Endothelial cell of umbilical vein (primary cell): ENCODE data around the gene FOSL2. TPM values are rescaled to one million over a fixed set of nuclear protein-coding genes. Genes with fewer than 3 reads are reported as not detected.
A peak's percentile ranks its signal among the peaks of the same experiment; 100 is the strongest.

Source experiments
- BruUV-seq: library from RNA; stranded (reverse); fragments of 400-500 nt; replicated peaks from 2 replicates; lab custom pipeline; 2021; lab: Mats Ljungman, UMichigan
- CTCF ChIA-PET: fragments of 300-600, 350-600 bp; sonication (Branson Sonifier 250); formaldehyde crosslinking; loops from one replicate; lab custom pipeline; 2021; ENCODE audit warnings: antibody characterized with exemption, inconsistent platforms; lab: Charles Lee
- POLR2A ChIA-PET: fragments of 300-600, 350-600 bp; sonication (Branson Sonifier 250); formaldehyde crosslinking; loops from one replicate; lab custom pipeline; 2021; ENCODE audit warnings: antibody characterized with exemption, inconsistent platforms; lab: Charles Lee
- DNase-seq: peaks from one replicate; pipeline ENCODE4 v3.0.0-alpha.2; 2011; ENCODE audit warnings: low read depth, low spot score
- FAIRE-seq: peaks from 2 replicates; lab custom pipeline; 2011; peaks lifted over from hg19 to GRCh38; lab: Jason Lieb, UNC
- H2AFZ ChIP-seq: 2 replicates; pipeline ENCODE4 v1.6.0; 2012; ENCODE audit warnings: low read depth, low read length, control low read depth, inconsistent platforms
- H3K27ac ChIP-seq: 2 replicates; pipeline ENCODE4 v1.5.1; 2011; ENCODE audit warnings: low read depth, mild to moderate bottlenecking, control low read depth, low read length, moderate library complexity; ENCODE audit not compliant: insufficient read depth
- H3K27me3 ChIP-seq, 2 experiments: 2 replicates each; pipeline versions ENCODE4 v1.6.0 to v1.6.1; 2011; ENCODE audit warnings: low read length in 2 of 2, mixed read lengths in 1 of 2; ENCODE audit not compliant: control insufficient read depth in 2 of 2, insufficient read depth in 2 of 2
- H3K36me3 ChIP-seq, 2 experiments: 2 replicates in 1 of 2; 3 replicates in 1 of 2; pipeline ENCODE4 v1.5.1; 2011; ENCODE audit warnings: low read length in 2 of 2, mild to moderate bottlenecking in 1 of 2, moderate library complexity in 1 of 2; ENCODE audit not compliant: control insufficient read depth in 2 of 2, insufficient read depth in 2 of 2; ENCODE audit errors: extremely low read depth in 1 of 2
- H3K4me1 ChIP-seq: 3 replicates; pipeline ENCODE4 v1.5.1; 2011; ENCODE audit warnings: mild to moderate bottlenecking, low read length; ENCODE audit not compliant: control insufficient read depth, insufficient read depth; ENCODE audit errors: extremely low read depth
- H3K4me2 ChIP-seq: 2 replicates; pipeline ENCODE4 v1.6.1; 2011; ENCODE audit warnings: low read length, control low read depth, mixed read lengths; ENCODE audit not compliant: insufficient read depth
- H3K4me3 ChIP-seq, 3 experiments: fragments of 200-600 bp in 1 of 3; sonication (generic), shearing (Covaris generic) in 1 of 3; replicated peaks in 1 of 3; 2 replicates each; pipeline ENCODE4 v1.5.1; 2011 to 2016; ENCODE audit warnings: control low read depth in 3 of 3, low read length in 3 of 3, mild to moderate bottlenecking in 2 of 3, inconsistent platforms in 1 of 3, low read depth in 1 of 3, moderate library complexity in 1 of 3; ENCODE audit not compliant: insufficient read depth in 1 of 3
- H3K79me2 ChIP-seq: 2 replicates; pipeline ENCODE4 v1.6.0; 2012; ENCODE audit warnings: low read length, inconsistent platforms; ENCODE audit not compliant: control insufficient read depth, insufficient read depth
- H3K9ac ChIP-seq: replicated peaks from 2 replicates; pipeline ENCODE3; 2011; ENCODE audit warnings: low read length, control low read depth; ENCODE audit not compliant: insufficient read depth; ENCODE audit errors: extremely low read depth
- H3K9me1 ChIP-seq: replicated peaks from 3 replicates; pipeline ENCODE4 v1.6.0; 2011; ENCODE audit warnings: mild to moderate bottlenecking, low read length; ENCODE audit not compliant: control insufficient read depth, insufficient read depth; ENCODE audit errors: extremely low read depth
- H3K9me3 ChIP-seq: replicated peaks from 2 replicates; pipeline ENCODE4 v1.5.1; 2012; ENCODE audit warnings: low read length, inconsistent platforms; ENCODE audit not compliant: control insufficient read depth, insufficient read depth
- H4K20me1 ChIP-seq: replicated peaks from 2 replicates; pipeline ENCODE3; 2011; ENCODE audit warnings: mild to moderate bottlenecking, low read length; ENCODE audit not compliant: control insufficient read depth, insufficient read depth; ENCODE audit errors: extremely low read depth
- CTCF ChIP-seq, 2 donors: IDR thresholded peaks; 1 replicate in 1 of 2; 2 replicates in 1 of 2; pipeline ENCODE4 v1.5.1; 2011; ENCODE audit warnings: low read length in 2 of 2, mild to moderate bottlenecking in 2 of 2, moderate library complexity in 2 of 2, control low read depth in 1 of 2, inconsistent platforms in 1 of 2, low read depth in 1 of 2; ENCODE audit not compliant: insufficient read depth in 1 of 2; ENCODE audit errors: extremely low read depth in 1 of 2
- EZH2 ChIP-seq: IDR thresholded peaks from 2 replicates; pipeline ENCODE4 v1.6.1; 2012; ENCODE audit warnings: borderline replicate concordance, low read depth, mild to moderate bottlenecking, moderate library complexity, low read length, inconsistent platforms; ENCODE audit not compliant: severe bottlenecking
- FOS ChIP-seq: IDR thresholded peaks from 2 replicates; pipeline ENCODE4 v1.6.1; 2011; ENCODE audit warnings: mild to moderate bottlenecking, low read length, moderate library complexity, borderline replicate concordance; ENCODE audit not compliant: insufficient read depth
- GATA2 ChIP-seq: IDR thresholded peaks from 2 replicates; pipeline ENCODE4 v1.7.0; 2011; ENCODE audit warnings: low read depth, mild to moderate bottlenecking, moderate library complexity, mixed read lengths, low read length; ENCODE audit not compliant: insufficient read length, insufficient read depth
- MAX ChIP-seq: IDR thresholded peaks from 2 replicates; pipeline ENCODE4 v1.6.1; 2011; ENCODE audit not compliant: insufficient read depth, insufficient read length
- MYC ChIP-seq: IDR thresholded peaks from one replicate; pipeline ENCODE4 v1.6.1; 2011; ENCODE audit warnings: mild to moderate bottlenecking, low read depth, low read length
- POLR2A ChIP-seq: IDR thresholded peaks from 2 replicates; pipeline ENCODE4 v1.6.1; 2012; ENCODE audit warnings: low read depth, mild to moderate bottlenecking, control low read depth, low read length
- POLR2AphosphoS5 ChIP-seq: IDR thresholded peaks from 2 replicates; pipeline ENCODE4 v1.6.1; 2012; ENCODE audit warnings: low read depth, mild to moderate bottlenecking, control low read depth, low read length, moderate library complexity; ENCODE audit not compliant: insufficient read depth
- dilution Hi-C: fragments of 300-500 bp; cut with MboI; formaldehyde crosslinking; loops from one replicate; pipeline ENCODE4 v1.15.0; 2019; ENCODE audit warnings: low sequenced_read_pairs; ENCODE audit not compliant: extremely low pct_ligation_motif_present
- intact Hi-C: fragments of 100-400 bp; cut with micrococcal nuclease; formaldehyde crosslinking; loops from one replicate; pipeline ENCODE4 v1.10.0; 2022
- polyA plus RNA-seq, 4 experiments: library from polyadenylated mRNA; depleted of rRNA in 3 of 4; stranded (reverse) in 3 of 4; unstranded in 1 of 4; fragments of >200 nt; gene quantifications; 2 replicates each; pipeline versions ENCODE4 v1.2.1 to v1.2.3, GENCODE V29; 2011 to 2012; ENCODE audit warnings: missing spikeins in 1 of 4
- total RNA-seq: library from RNA; stranded (reverse); gene quantifications from 2 replicates; pipeline ENCODE4 v1.2.3, GENCODE V29; 2021

The FOSL2 gene
- total and polyA plus RNA-seq, 2 donors (not counting 3 experiments of a cell fraction or from before 2014, with no cell fraction given): 43.9 to 85.3 TPM

GRCh38 chr2:28389399-28390240 is 3.0 kb upstream of the FOSL2 start:
- intact Hi-C loops: loop anchor here (1.0 to 2.0 kb wide), 3 partner anchors 23 to 47 kb away; no protein-coding TSS in a partner anchor

More at GRCh38 chr2:28389399-28390240, 3.0 kb upstream of the FOSL2 start:
- peaks cover 17% of the 10 kb centered on the region for H3K79me2 ChIP-seq
- H3K9ac ChIP-seq: peak overlapping the region; percentile 99
- H3K27ac ChIP-seq: peak overlapping the region; percentile 95
- H3K27me3 ChIP-seq: no peaks in the 10 kb centered on the region
- no peaks in the 10 kb centered on the region for H4K20me1 ChIP-seq
- peaks cover 42% of the 10 kb centered on the region for H3K4me1 ChIP-seq
- FAIRE-seq (peak; percentile 55), DNase-seq (peak; percentile 29)
- no peaks in the 10 kb centered on the region for H3K9me3 ChIP-seq
- dilution Hi-C loops: no loop called here
- TF ChIP-seq MAX (no peak), CTCF (IDR thresholded peaks at IDR 0.05; ENCODE audit: extremely low read depth in 1 of 2, insufficient read depth in 1 of 2, low read depth in 1 of 2, low read length in 2 of 2) (peak in 1 of 2 donors; percentile 37), GATA2 (no peak), FOS (no peak), MYC (no peak), POLR2A (no peak), EZH2 (no peak), POLR2AphosphoS5 (no peak)
- H3K36me3 ChIP-seq: no peaks in the 10 kb centered on the region
- ChIA-PET POLR2A (interaction anchor here (1.2 kb wide), 1 partner anchor 34 kb away, joined by 3 read pairs; no protein-coding TSS in a partner anchor), CTCF (interaction anchor here (1.1 to 2.1 kb wide), 5 partner anchors 114 to 686 kb away, joined by 3 to 11 read pairs (median 7); no protein-coding TSS in a partner anchor)
- BruUV-seq: no TSS peak
- peak overlapping the region; percentile 48 for H2AFZ ChIP-seq
- H3K4me2 ChIP-seq: peak overlapping the region; percentile 87
- H3K9me1 ChIP-seq: no peaks in the 10 kb centered on the region
- peak overlapping the region; percentile 15 to 77 (median 75) for H3K4me3 ChIP-seq
